ENCODE measurements around the gene FGF1.

GRCh38 chr5:142653321-142653720 is 32.6 kb downstream of the FGF1 start:
- no peak for TF ChIP-seq CTCF (IDR thresholded peaks at IDR 0.05; ENCODE audit: low read depth, low read length)
- TF ChIP-seq POLR2A (IDR thresholded peaks at IDR 0.05; ENCODE audit: extremely low read depth, insufficient read length), result no peak
- no peak for TF ChIP-seq MYC (IDR thresholded peaks at IDR 0.05; ENCODE audit: low read depth, low read length)
